H1 (cell line): Measurements from ENCODE around the gene S1PR3. TPM values are rescaled to one million over a fixed set of nuclear protein-coding genes. Genes with fewer than 3 reads are reported as not detected.

Experiments used
- CTCF ChIA-PET: fragments of 300-600 bp; sonication (Branson Sonifier 250); formaldehyde crosslinking; loops from one replicate; lab custom pipeline; 2021; ENCODE audit not compliant: partially characterized antibody; lab: Charles Lee
- POLR2A ChIA-PET: fragments of 300-600 bp; sonication (Branson Sonifier 250); formaldehyde crosslinking; loops from one replicate; lab custom pipeline; 2021; ENCODE audit warnings: inconsistent platforms; ENCODE audit not compliant: partially characterized antibody; lab: Charles Lee
- DNase-seq, 2 experiments: peaks; one replicate each; pipeline versions ENCODE4 v3.0.0 to v3.0.0-alpha.2; 2010 to 2022; ENCODE audit warnings: low spot score in 2 of 2, low read depth in 1 of 2, mixed read lengths in 1 of 2
- FAIRE-seq: peaks from 2 replicates; lab custom pipeline; 2011; peaks lifted over from hg19 to GRCh38; lab: Jason Lieb, UNC
- H2AFZ ChIP-seq: 2 replicates; pipeline ENCODE4 v1.8.1; 2012; ENCODE audit warnings: low read length, inconsistent platforms
- H2AK5ac ChIP-seq: 2 replicates; pipeline ENCODE4 v1.6.1; 2013; ENCODE audit warnings: low read depth, low read length
- H2BK120ac ChIP-seq: replicated peaks from 2 replicates; pipeline ENCODE3; 2013; ENCODE audit warnings: low read depth, low read length, inconsistent platforms
- H2BK12ac ChIP-seq: 2 replicates; pipeline ENCODE4 v1.6.1; 2013; ENCODE audit warnings: low read depth, low read length
- H2BK15ac ChIP-seq: 2 replicates; pipeline ENCODE4 v1.6.1; 2013; ENCODE audit warnings: low read length
- H2BK20ac ChIP-seq: 2 replicates; pipeline ENCODE4 v1.6.1; 2013; ENCODE audit warnings: low read length
- H2BK5ac ChIP-seq: 2 replicates; pipeline ENCODE4 v1.6.1; 2013; ENCODE audit warnings: low read depth, low read length
- H3K14ac ChIP-seq: 2 replicates; pipeline ENCODE4 v1.6.1; 2013; ENCODE audit warnings: inconsistent platforms; ENCODE audit not compliant: insufficient read length
- H3K18ac ChIP-seq: 2 replicates; pipeline ENCODE4 v1.6.1; 2013; ENCODE audit warnings: low read length; ENCODE audit errors: extremely low read depth
- H3K23ac ChIP-seq: 2 replicates; pipeline ENCODE4 v1.6.1; 2013; ENCODE audit warnings: inconsistent platforms; ENCODE audit not compliant: insufficient read length
- H3K23me2 ChIP-seq: 2 replicates; pipeline ENCODE4 v1.6.1; 2013; ENCODE audit warnings: low read depth, low read length
- H3K27ac ChIP-seq: 2 replicates; pipeline ENCODE4 v1.6.1; 2011; ENCODE audit warnings: low read depth, low read length, inconsistent platforms
- H3K27me3 ChIP-seq, 4 experiments: replicated peaks in 1 of 4; 1 replicate in 1 of 4; 2 replicates in 3 of 4; pipeline versions ENCODE4 v1.6.1 to v1.8.1; 2011 to 2013; ENCODE audit warnings: low read length in 3 of 4, mild to moderate bottlenecking in 3 of 4, inconsistent platforms in 2 of 4, mixed read lengths in 2 of 4, moderate library complexity in 1 of 4; ENCODE audit not compliant: control insufficient read depth in 3 of 4, insufficient read depth in 3 of 4; ENCODE audit errors: extremely low read depth in 1 of 4
- H3K36me3 ChIP-seq, 4 experiments: 2 replicates each; pipeline versions ENCODE4 v1.6.1 to v1.8.1; 2011 to 2013; ENCODE audit warnings: mild to moderate bottlenecking in 4 of 4, low read length in 3 of 4, moderate library complexity in 2 of 4, control low read depth in 1 of 4, inconsistent platforms in 1 of 4; ENCODE audit not compliant: insufficient read depth in 4 of 4, control insufficient read depth in 2 of 4
- H3K4ac ChIP-seq: replicated peaks from 2 replicates; pipeline ENCODE3; 2013; ENCODE audit warnings: low read length, low read depth, mixed read lengths, inconsistent platforms; ENCODE audit not compliant: insufficient read length
- H3K4me1 ChIP-seq, 4 experiments: replicated peaks in 1 of 4; 1 replicate in 1 of 4; 2 replicates in 3 of 4; pipeline versions ENCODE4 v1.6.1 to v1.8.1; 2011 to 2013; ENCODE audit warnings: low read length in 3 of 4, inconsistent platforms in 2 of 4, mixed read lengths in 1 of 4; ENCODE audit not compliant: insufficient read depth in 4 of 4, control insufficient read depth in 3 of 4
- H3K4me2 ChIP-seq, 2 experiments: 2 replicates each; pipeline versions ENCODE4 v1.6.1 to v1.8.1; 2011 to 2013; ENCODE audit warnings: low read depth in 2 of 2, low read length in 2 of 2, control low read depth in 1 of 2, inconsistent platforms in 1 of 2, mild to moderate bottlenecking in 1 of 2; ENCODE audit not compliant: insufficient read depth in 1 of 2
- H3K4me3 ChIP-seq, 4 experiments: fragments of 200-600, 300-600 bp in 1 of 4; sonication (generic), shearing (Covaris generic), sonication (Bioruptor Twin) in 1 of 4; 2 replicates each; pipeline versions ENCODE4 v1.5.1 to v1.8.1; 2011 to 2016; ENCODE audit warnings: low read length in 4 of 4, low read depth in 3 of 4, control low read depth in 2 of 4, inconsistent platforms in 2 of 4, mild to moderate bottlenecking in 2 of 4, mixed read lengths in 1 of 4, moderate library complexity in 1 of 4; ENCODE audit not compliant: insufficient read depth in 2 of 4; ENCODE audit errors: extremely low read depth in 1 of 4
- H3K56ac ChIP-seq: replicated peaks from 2 replicates; pipeline ENCODE3; 2013; ENCODE audit warnings: low read depth, mild to moderate bottlenecking, mixed read lengths, low read length, inconsistent platforms; ENCODE audit not compliant: insufficient read length
- H3K79me1 ChIP-seq: 2 replicates; pipeline ENCODE4 v1.6.1; 2013; ENCODE audit warnings: low read depth, low read length, control low read depth
- H3K79me2 ChIP-seq, 2 experiments: 2 replicates each; pipeline versions ENCODE4 v1.6.1 to v1.8.1; 2012 to 2013; ENCODE audit warnings: low read length in 2 of 2, mild to moderate bottlenecking in 2 of 2, inconsistent platforms in 1 of 2; ENCODE audit not compliant: insufficient read depth in 2 of 2, control insufficient read depth in 1 of 2
- H3K9ac ChIP-seq, 4 experiments: replicated peaks in 1 of 4; 1 replicate in 1 of 4; 2 replicates in 3 of 4; pipeline versions ENCODE4 v1.6.1 to v1.8.1; 2011 to 2013; ENCODE audit warnings: low read depth in 3 of 4, low read length in 3 of 4, control low read depth in 2 of 4, mild to moderate bottlenecking in 2 of 4, moderate library complexity in 2 of 4, inconsistent platforms in 1 of 4; ENCODE audit errors: extremely low read depth in 1 of 4
- H3K9me3 ChIP-seq, 2 experiments: 2 replicates each; pipeline versions ENCODE4 v1.6.1 to v1.8.1; 2012 to 2013; ENCODE audit warnings: mild to moderate bottlenecking in 2 of 2, moderate library complexity in 2 of 2, control low read depth in 1 of 2, inconsistent platforms in 1 of 2, low read depth in 1 of 2, low read length in 1 of 2, mixed read lengths in 1 of 2; ENCODE audit not compliant: insufficient read depth in 2 of 2
- H4K20me1 ChIP-seq, 2 experiments: replicated peaks in 1 of 2; 2 replicates each; pipeline versions ENCODE3 to v1.8.1; 2011 to 2013; ENCODE audit warnings: inconsistent platforms in 2 of 2, low read length in 2 of 2, mild to moderate bottlenecking in 1 of 2; ENCODE audit not compliant: insufficient read depth in 2 of 2, control insufficient read depth in 1 of 2
- H4K5ac ChIP-seq: 2 replicates; pipeline ENCODE4 v1.6.1; 2013; ENCODE audit warnings: low read length, low read depth, mixed read lengths, inconsistent platforms; ENCODE audit not compliant: insufficient read length
- H4K8ac ChIP-seq: 2 replicates; pipeline ENCODE4 v1.8.0; 2013; ENCODE audit warnings: mild to moderate bottlenecking, moderate library complexity, low read length, inconsistent platforms; ENCODE audit not compliant: insufficient read depth; ENCODE audit errors: extremely low read depth
- H4K91ac ChIP-seq: replicated peaks from 2 replicates; pipeline ENCODE3; 2013; ENCODE audit warnings: low read length, mixed read lengths, inconsistent platforms; ENCODE audit not compliant: insufficient read length
- ASH2L ChIP-seq: fragments of 200-600, 300-600 bp; sonication (generic); IDR thresholded peaks from one replicate; pipeline ENCODE4 v1.7.1; 2017; ENCODE audit warnings: low read length
- CTBP2 ChIP-seq: IDR thresholded peaks from 2 replicates; pipeline ENCODE4 v1.7.0; 2011; ENCODE audit warnings: borderline replicate concordance, mild to moderate bottlenecking, moderate library complexity, mixed read lengths, low read length; ENCODE audit not compliant: insufficient read depth, insufficient read length
- WGBS, 2 experiments: shearing (Covaris generic) in 1 of 2; methylation state at CpG; one replicate each; pipeline versions ENCODE4 v1.1.6 to v1.1.7; 2013 to 2015; ENCODE audit warnings: low lambda C conversion rate in 2 of 2, mixed read lengths in 2 of 2, inconsistent platforms in 1 of 2, low coverage in 1 of 2, missing lambda C conversion rate in 1 of 2; ENCODE audit not compliant: insufficient replicate concordance in 2 of 2, insufficient coverage in 1 of 2, insufficient read length in 1 of 2; ENCODE audit errors: extremely low coverage in 1 of 2, missing lambda C conversion rate in 1 of 2; 5-methylcytosine and 5-hydroxymethylcytosine counted together
- polyA plus RNA-seq, 7 experiments: library from polyadenylated mRNA; depleted of rRNA in 3 of 7; stranded (reverse) in 5 of 7; unstranded in 2 of 7; fragments of >200 nt in 5 of 7; fragments of 200-250 nt in 2 of 7; gene quantifications; 1 replicate in 5 of 7; 2 replicates in 1 of 7; 4 replicates in 1 of 7; pipeline versions ENCODE4 v1.2.1 to v1.2.3, GENCODE V29; 2011 to 2013; ENCODE audit warnings: missing spikeins in 2 of 7, mixed read lengths in 2 of 7
- total RNA-seq: library from RNA; stranded (reverse); fragmentation: NEBNext Ultra II Directional; extraction: Animal tissue kit (Norgen Biotek cat#: 25700); gene quantifications from 2 replicates; pipeline ENCODE4 v1.2.1, GENCODE V29; 2021
- TF ChIP-seq, protein P1 (sequence below): IDR thresholded peaks from 2 replicates; pipeline ENCODE4 v1.6.1; 2012; ENCODE audit warnings: low read length, inconsistent platforms

Gene S1PR3
- total and polyA plus RNA-seq, 2 of the 8 experiments (the other 6 are each of a cell fraction or from before 2014, with no cell fraction given), result 3.7 to 6.4 TPM

- no peak overlapping the region for H3K27ac ChIP-seq
- H3K79me2 ChIP-seq, result no peaks in the 10 kb centered on the region
- ChIA-PET POLR2A (no interaction called here), CTCF (no interaction called here)
- H4K5ac ChIP-seq, result no peak overlapping the region
- no peak overlapping the region for H2BK20ac ChIP-seq
- no peak overlapping the region for H3K18ac ChIP-seq
- H3K9ac ChIP-seq, result no peak overlapping the region
- 89% methylated on average over 9 of the region's 9 CpGs; no CpG with 5 or more reads in 1 of the 2 experiments for WGBS, 2 experiments
- FAIRE-seq, result no peak
- H3K14ac ChIP-seq, result no peak overlapping the region
- H2AK5ac ChIP-seq, result no peak overlapping the region
- no peaks in the 10 kb centered on the region for H3K9me3 ChIP-seq
- H4K20me1 ChIP-seq, result peaks cover 0 to 8% of the 10 kb centered on the region in 2 experiments
- no peak overlapping the region for H3K4me3 ChIP-seq
- H3K56ac ChIP-seq, result no peak overlapping the region
- no peaks in the 10 kb centered on the region for H3K27me3 ChIP-seq
- no peak overlapping the region for H4K8ac ChIP-seq
- H2BK5ac ChIP-seq, result no peak overlapping the region
- H3K23ac ChIP-seq, result no peak overlapping the region
- H2BK15ac ChIP-seq, result no peak overlapping the region
- no peak for DNase-seq
- no peak overlapping the region for H3K4ac ChIP-seq
- H3K4me2 ChIP-seq, result no peak overlapping the region
- peaks cover 7% of the 10 kb centered on the region; the same call in 1 of the 2 replicates for H3K23me2 ChIP-seq
- H3K4me1 ChIP-seq, result no peaks in the 10 kb centered on the region
- no peak overlapping the region for H2BK12ac ChIP-seq
- no peaks in the 10 kb centered on the region for H3K79me1 ChIP-seq
- no peak overlapping the region for H2AFZ ChIP-seq
- no peaks in the 10 kb centered on the region; a peak in 1 of 8 replicates for H3K36me3 ChIP-seq
- no peak overlapping the region for H4K91ac ChIP-seq
- no peak overlapping the region for H2BK120ac ChIP-seq
- TF ChIP-seq ASH2L, result no peak
- TF ChIP-seq, protein P1, sequence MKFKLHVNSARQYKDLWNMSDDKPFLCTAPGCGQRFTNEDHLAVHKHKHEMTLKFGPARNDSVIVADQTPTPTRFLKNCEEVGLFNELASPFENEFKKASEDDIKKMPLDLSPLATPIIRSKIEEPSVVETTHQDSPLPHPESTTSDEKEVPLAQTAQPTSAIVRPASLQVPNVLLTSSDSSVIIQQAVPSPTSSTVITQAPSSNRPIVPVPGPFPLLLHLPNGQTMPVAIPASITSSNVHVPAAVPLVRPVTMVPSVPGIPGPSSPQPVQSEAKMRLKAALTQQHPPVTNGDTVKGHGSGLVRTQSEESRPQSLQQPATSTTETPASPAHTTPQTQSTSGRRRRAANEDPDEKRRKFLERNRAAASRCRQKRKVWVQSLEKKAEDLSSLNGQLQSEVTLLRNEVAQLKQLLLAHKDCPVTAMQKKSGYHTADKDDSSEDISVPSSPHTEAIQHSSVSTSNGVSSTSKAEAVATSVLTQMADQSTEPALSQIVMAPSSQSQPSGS, result no peak
- no peak for TF ChIP-seq CTBP2
Measured at GRCh38 chr9:89042984-89043383, 51.7 kb downstream of the S1PR3 start.
